ENCODE measurements around the gene GHRHR.
A peak's percentile ranks its signal among the peaks of the same experiment; 100 is the strongest.

Gene GHRHR

GRCh38 chr7:30968747-30969603, 5.2 kb downstream of the GHRHR start:
- DNase-seq (ENCODE audit: low spot score): no peak

DNA sequence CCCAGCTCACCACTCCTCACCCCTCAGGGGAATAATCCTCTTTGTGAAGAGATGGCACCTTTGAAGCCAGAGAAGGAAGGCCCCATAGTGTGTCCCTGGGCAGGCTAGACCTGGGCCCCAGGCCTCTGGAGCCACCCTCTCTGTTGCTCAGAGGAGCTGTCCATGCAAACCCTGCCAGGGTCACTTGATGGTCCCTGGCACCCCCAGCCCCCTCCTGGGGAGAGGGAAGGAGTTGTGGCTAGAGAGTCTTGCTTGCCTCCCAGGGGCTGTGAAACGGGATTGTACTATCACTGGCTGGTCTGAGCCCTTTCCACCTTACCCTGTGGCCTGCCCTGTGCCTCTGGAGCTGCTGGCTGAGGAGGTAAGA, 5.8 kb downstream of the GHRHR start:
- no peak for DNase-seq (ENCODE audit: low spot score)

GRCh38 chr7:30970074-30970473, 6.3 kb downstream of the GHRHR start:
- DNase-seq (ENCODE audit: low spot score): no peak

DNA sequence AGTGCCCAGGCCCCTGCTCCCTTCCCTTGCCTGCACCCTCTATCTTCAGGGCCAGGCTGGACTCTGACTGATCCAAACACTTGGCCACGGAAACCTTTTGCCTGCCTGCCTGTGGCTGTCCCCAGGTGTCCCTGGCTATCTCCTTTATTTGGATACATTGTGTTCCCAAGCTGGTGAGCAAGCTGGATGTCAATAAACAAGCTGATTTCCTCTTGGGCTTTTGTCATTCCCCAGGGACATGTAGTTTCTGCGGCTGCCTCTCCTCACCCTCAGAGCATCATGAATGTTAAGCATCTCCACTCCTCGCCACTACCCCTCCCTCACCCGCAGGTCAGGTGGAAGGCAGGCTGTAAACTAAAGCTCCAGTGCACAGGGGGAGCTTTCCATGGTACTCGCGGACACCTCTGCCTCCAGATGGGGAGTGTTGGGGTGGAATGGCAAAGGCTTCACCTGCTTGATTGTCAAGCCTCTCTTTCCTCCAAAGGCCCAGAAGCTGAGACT, 6.9 kb downstream of the GHRHR start:
- peak; percentile 40 for DNase-seq (ENCODE audit: low spot score)

DNA sequence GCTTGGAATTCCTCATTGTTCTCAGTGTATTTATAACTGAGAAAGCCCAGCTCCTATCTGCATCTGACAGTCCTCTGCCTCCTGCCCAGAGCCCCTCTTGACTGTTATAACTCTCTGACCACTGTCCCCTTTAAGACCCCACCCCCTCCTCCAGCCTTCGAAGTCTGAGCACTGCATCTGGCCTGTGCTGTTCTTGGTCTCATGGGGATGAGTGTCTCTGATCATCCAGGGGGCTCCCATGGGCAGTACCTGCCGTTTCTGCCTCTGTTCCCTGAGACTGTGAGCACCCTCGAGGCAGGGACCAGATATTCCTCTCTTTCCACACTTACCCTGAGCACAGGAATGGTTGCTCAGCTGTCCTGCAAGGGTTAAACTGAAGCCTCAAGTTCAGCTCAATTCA, 7.7 kb downstream of the GHRHR start:
- no peak for DNase-seq (ENCODE audit: low spot score)

DNA sequence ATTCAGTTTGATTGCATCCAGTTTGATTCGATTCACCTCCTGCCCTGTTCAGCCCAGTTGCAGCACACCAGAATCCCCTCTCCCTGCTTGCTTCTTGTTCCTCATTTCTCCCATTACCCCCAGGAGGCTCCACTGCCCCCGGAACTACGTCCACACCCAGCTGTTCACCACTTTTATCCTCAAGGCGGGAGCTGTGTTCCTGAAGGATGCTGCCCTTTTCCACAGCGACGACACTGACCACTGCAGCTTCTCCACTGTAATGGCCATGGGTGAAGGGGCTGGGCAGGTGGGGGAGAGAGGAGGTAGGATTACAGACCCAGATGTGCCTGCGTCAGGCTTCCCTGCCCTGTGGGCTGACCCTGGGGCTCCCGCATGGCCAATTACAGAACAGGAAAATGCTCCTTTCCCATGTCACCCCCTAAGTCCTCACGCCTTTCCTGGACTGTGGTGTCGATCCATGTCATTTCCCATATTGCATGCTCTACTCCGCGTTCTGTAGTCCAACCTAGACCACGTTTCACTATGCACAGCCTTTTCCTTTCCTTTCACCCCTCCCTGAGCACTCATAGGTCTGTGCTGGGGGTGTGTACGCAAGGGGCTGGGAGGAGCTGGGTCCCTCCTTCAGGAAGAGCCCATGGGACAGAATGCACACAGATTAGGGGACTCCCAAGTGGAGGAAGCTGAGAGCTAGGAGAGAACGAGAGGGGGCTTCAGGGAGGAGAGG, 8.2 kb downstream of the GHRHR start:
- DNase-seq (ENCODE audit: low spot score): no peak

DNA sequence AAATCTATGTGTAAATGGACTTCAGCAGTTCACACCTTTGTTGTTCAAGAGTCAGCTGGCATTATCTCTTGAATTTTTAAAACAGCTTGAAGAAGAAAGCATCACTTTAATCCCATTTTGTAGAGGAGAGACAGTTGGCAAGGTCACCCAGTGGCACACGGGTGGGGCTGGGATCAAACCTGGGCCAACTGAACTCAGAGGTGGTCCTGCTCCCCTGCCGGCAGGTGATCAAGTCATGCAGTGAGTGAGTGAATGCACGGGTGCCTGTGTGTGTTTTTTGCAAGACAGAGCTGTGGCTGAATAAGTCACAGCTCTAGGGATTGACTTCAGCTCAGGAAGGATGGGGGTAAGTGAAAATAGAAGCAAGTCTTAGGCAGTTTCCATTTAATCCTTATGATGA, 9.5 kb downstream of the GHRHR start:
- DNase-seq (ENCODE audit: low spot score): no peak

- no peak for DNase-seq (ENCODE audit: low spot score)
Observed at GRCh38 chr7:30973791-30974604, 10.2 kb downstream of the GHRHR start.

- peak; percentile 92 for DNase-seq (ENCODE audit: low spot score)
Observed at GRCh38 chr7:30974605-30975255, 11.0 kb downstream of the GHRHR start.

- peak; percentile 78 for DNase-seq (ENCODE audit: low spot score)
Observed at GRCh38 chr7:30975256-30975899, 11.6 kb downstream of the GHRHR start.

- no peak for DNase-seq (ENCODE audit: low spot score)
Observed at GRCh38 chr7:30976381-30976780, 12.6 kb downstream of the GHRHR start.

DNA sequence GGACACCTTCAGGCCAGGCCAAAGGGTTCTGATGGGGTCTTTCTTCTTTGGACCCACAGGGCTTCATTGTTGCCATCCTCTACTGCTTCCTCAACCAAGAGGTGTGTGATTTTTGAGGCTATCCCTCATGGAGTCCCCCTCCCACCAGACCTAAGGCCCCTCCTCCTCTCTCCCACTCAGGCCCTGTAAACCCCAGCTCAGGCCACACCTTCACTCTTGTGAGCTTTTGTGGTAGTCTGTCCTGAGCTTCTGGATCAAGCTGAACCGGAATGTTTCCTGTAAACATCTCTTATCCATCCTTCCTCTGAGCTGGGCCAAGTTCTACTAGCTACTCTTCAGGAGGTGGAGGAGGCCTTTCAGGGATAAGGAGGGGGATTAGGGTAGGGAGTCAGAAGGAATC, 13.5 kb downstream of the GHRHR start:
- DNase-seq (ENCODE audit: low spot score): no peak

GRCh38 chr7:30977896-30978564, 14.3 kb downstream of the GHRHR start:
- DNase-seq (ENCODE audit: low spot score): peak; percentile 44

GRCh38 chr7:30979027-30979426, 15.3 kb downstream of the GHRHR start:
- no peak for DNase-seq (ENCODE audit: low spot score)

DNA sequence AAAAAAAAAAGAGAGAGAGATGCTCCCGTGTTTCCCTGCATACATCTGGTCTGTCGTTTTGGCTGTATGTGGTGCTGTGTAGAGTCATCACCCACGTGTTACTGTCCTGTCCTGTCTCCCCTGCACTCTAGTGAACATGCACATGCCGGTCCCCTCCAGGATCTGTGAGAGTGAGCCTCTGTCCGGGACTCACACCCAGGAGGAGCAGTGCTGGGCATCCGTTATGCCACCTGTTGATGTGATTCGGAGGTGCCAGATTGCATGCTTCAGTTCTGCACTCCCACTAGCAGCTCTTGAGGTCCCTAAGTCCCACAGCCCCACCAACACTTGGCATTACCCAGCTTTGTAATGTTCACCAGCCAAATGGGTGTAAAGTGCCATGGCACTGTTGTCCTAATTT, 16.4 kb downstream of the GHRHR start:
- no peak for DNase-seq (ENCODE audit: low spot score)

DNA sequence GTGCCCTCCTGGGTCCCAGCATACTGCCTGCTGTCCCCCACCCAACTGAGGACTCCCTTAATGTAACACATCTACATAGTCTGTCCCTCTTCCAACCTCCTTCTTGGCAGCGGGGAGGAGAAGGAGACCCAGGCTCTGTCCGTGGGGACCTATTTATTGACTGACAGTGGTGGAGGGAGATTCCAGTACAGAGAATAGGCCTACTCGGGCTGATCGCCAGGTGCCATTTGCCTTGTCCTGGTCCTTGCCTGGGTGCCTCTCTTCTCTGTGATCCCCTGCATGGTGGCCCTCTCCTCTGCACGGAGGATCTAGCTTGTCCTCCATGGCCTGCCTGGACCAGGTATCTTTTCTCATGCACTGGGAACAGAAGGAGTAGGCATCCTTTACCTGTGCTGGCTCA, 17.0 kb downstream of the GHRHR start:
- DNase-seq (ENCODE audit: low spot score): no peak

DNA sequence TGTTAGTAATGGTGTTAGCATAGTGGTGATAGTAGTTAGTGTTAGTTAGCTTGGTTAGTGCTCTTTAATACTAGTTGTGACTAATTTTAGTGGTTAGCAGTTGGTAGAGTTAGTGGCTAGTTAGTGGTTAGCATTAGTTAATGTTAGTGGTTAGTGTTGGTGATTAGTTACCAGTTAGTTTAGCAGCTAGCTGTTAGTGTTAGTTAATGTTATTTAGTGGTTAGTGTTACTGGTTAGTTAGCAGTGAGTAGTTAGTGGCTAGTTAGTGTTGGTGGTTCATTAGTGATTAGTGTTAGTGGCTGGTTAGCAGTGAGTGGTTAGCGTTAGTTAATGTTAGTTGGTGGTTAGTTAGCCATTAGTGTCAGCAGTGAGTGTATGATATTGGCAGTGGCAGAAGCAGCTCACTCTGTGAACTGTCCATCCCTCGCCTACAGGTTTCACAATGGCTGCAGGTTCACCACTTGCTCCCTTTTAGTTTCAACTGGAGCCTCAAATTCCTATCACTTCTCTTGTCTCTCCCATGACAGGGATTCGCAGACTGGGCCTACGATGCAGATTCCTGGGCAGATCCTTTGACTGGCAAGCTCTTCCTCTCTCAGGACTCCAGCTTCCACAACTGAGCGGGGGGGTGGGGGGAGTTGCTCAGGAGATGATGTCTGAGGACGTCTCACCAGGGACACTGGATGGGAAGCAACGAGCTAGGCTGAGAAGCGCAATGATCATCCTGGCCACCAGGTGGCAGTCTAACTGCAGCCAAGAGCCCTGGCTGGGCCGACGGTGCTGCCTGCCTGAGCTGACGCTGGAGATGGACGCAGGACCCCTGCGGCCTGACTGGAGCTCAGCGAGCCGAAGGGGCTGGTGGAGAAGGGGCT, 19.5 kb downstream of the GHRHR start:
- peak; percentile 86 for DNase-seq (ENCODE audit: low spot score)

DNA sequence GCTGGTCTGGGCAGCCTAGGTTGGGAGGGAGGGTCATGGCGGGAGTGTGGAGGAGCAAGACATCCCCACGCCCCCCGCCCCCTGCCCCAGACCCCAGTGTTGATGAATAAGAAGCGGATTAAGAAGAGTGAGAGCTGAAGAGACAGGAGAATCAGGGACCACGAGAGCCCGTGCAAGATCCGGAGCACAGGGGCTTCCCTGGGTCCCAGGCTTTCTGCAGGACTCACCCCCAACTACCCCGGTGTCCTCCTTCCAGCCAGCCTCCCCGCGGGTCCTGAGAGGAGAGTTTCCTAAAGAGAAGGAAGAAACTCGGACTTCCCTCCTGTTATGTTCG, 20.1 kb downstream of the GHRHR start:
- no peak for DNase-seq (ENCODE audit: low spot score)

- no peak for DNase-seq (ENCODE audit: low spot score)
Observed at GRCh38 chr7:30984359-30985107, 20.8 kb downstream of the GHRHR start.

Data from NAMALWA (cell line).